ENCODE measurements around the gene STAC.

STAC gene

DNA sequence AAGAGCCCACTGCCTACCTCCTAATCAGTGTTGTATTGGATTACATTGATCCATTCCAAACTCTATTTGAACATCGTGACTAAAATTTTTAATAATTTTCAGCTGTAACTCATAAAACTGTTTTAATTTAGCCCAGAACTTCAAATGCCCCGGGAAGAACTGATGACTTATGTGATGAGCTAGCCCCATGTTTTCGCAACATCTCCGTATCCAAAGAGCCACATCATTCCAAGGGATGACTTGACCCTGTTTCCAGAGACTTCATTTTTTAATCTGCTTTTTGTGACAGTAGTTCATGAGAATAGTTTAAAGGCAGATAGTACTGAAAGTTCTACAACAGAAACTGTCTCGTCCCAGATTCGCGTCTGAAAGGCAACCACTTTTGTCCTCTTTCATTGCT, 97.4 kb downstream of the STAC start:
- H3K27me3 ChIP-seq (ENCODE audit: control insufficient read depth, low read length), result no peaks in the 10 kb centered on the region
- no peak overlapping the region for H3K27ac ChIP-seq (ENCODE audit: low read depth, low read length)
- H3K79me2 ChIP-seq (ENCODE audit: control insufficient read depth, low read length), result no peaks in the 10 kb centered on the region
- TF ChIP-seq, protein P1, sequence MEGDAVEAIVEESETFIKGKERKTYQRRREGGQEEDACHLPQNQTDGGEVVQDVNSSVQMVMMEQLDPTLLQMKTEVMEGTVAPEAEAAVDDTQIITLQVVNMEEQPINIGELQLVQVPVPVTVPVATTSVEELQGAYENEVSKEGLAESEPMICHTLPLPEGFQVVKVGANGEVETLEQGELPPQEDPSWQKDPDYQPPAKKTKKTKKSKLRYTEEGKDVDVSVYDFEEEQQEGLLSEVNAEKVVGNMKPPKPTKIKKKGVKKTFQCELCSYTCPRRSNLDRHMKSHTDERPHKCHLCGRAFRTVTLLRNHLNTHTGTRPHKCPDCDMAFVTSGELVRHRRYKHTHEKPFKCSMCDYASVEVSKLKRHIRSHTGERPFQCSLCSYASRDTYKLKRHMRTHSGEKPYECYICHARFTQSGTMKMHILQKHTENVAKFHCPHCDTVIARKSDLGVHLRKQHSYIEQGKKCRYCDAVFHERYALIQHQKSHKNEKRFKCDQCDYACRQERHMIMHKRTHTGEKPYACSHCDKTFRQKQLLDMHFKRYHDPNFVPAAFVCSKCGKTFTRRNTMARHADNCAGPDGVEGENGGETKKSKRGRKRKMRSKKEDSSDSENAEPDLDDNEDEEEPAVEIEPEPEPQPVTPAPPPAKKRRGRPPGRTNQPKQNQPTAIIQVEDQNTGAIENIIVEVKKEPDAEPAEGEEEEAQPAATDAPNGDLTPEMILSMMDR (IDR thresholded peaks at IDR 0.05; ENCODE audit: low read depth, low read length, poor library complexity, severe bottlenecking), result no peak
- no peak for TF ChIP-seq EZH2phosphoT487 (IDR thresholded peaks at IDR 0.05; ENCODE audit: borderline replicate concordance, low read length)
- H3K36me3 ChIP-seq (ENCODE audit: control insufficient read depth, low read length), result no peaks in the 10 kb centered on the region
- H3K4me2 ChIP-seq (ENCODE audit: low read length), result no peak overlapping the region
- no peak overlapping the region for H3K4me3 ChIP-seq (ENCODE audit: low read length)
- no peaks in the 10 kb centered on the region for H3K9me2 ChIP-seq (replicated peaks; ENCODE audit: control insufficient read depth, low read length)
- H4K20me1 ChIP-seq (ENCODE audit: control insufficient read depth, insufficient read depth, low read depth, low read length), result no peaks in the 10 kb centered on the region
- H3K4me1 ChIP-seq (ENCODE audit: control insufficient read depth, low read length), result no peaks in the 10 kb centered on the region
- no peaks in the 10 kb centered on the region for H3K9me3 ChIP-seq (ENCODE audit: control insufficient read depth, insufficient read depth, low read length)
- H3F3A ChIP-seq (ENCODE audit: control insufficient read depth, insufficient read depth), result no peaks in the 10 kb centered on the region

DNA sequence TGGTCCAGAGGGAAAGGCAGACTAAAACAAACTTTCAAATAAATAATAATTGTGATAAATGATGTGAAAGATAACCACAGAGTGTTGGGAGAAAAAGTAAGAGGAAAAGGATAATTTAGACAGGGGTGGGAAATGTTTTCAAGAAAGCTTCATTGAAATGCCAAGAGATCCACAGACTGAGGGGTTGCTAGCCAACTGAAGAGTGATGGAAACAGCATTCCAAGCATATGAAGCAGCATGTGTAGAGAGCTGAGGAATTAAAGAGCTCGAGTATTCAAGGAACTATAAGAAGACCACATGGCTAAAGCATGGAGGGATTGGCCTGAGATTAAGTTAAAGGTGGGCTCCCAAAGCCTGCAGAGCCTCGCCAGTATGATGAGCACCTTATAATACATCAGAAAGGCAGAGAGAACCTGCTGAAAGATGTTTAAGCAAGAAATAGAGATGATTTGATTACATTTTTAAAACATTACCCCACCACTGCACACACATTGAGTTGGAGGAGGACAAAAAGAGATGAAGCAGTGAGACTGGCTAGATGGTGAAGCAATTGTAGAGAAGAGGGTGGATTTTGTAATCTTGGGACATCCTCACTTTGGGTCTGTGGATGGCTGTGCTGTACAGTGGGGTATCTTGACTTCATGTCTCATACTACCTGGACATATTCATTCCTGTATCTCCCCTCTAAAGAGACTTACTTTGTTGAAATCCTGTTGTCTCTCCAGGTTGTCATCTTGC, 100.8 kb downstream of the STAC start:
- H3K4me3 ChIP-seq (ENCODE audit: low read length), result no peak overlapping the region
- H4K20me1 ChIP-seq (ENCODE audit: control insufficient read depth, insufficient read depth, low read depth, low read length), result no peaks in the 10 kb centered on the region
- H3K79me2 ChIP-seq (ENCODE audit: control insufficient read depth, low read length), result no peaks in the 10 kb centered on the region
- no peaks in the 10 kb centered on the region for H3K9me2 ChIP-seq (replicated peaks; ENCODE audit: control insufficient read depth, low read length)
- H3K27ac ChIP-seq (ENCODE audit: low read depth, low read length), result no peak overlapping the region
- no peak overlapping the region for H3K4me2 ChIP-seq (ENCODE audit: low read length)
- no peaks in the 10 kb centered on the region for H3K9me3 ChIP-seq (ENCODE audit: control insufficient read depth, insufficient read depth, low read length)
- H3K36me3 ChIP-seq (ENCODE audit: control insufficient read depth, low read length), result no peaks in the 10 kb centered on the region
- H3F3A ChIP-seq (ENCODE audit: control insufficient read depth, insufficient read depth), result no peaks in the 10 kb centered on the region
- no peaks in the 10 kb centered on the region for H3K4me1 ChIP-seq (ENCODE audit: control insufficient read depth, low read length)
- TF ChIP-seq, protein P1 (IDR thresholded peaks at IDR 0.05; ENCODE audit: low read depth, low read length, poor library complexity, severe bottlenecking), result no peak
- no peak for TF ChIP-seq EZH2phosphoT487 (IDR thresholded peaks at IDR 0.05; ENCODE audit: borderline replicate concordance, low read length)
- no peaks in the 10 kb centered on the region for H3K27me3 ChIP-seq (ENCODE audit: control insufficient read depth, low read length)

DNA sequence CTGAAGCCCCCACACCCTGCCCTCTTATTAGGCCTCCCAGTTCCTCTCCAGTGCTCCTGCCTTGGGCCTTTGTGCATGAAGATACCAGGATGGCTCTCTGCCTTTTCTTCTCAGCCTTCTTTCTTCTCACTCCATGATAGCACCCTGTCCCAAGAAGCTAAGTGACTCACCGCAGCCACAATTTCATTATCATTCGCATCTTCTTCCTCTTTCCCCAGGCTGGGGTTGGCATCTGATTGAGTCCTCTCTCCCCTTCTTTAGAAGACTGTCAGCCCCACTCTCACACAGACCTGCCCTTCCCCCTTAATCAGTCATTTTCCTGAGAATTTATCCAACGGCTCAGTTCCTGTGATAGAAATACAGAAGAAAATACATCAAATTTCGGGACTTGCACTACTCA, 102.0 kb downstream of the STAC start:
- H3K27ac ChIP-seq (ENCODE audit: low read depth, low read length), result no peak overlapping the region
- no peaks in the 10 kb centered on the region for H3F3A ChIP-seq (ENCODE audit: control insufficient read depth, insufficient read depth)
- H3K9me3 ChIP-seq (ENCODE audit: control insufficient read depth, insufficient read depth, low read length), result no peaks in the 10 kb centered on the region
- H3K4me3 ChIP-seq (ENCODE audit: low read length), result no peak overlapping the region
- no peaks in the 10 kb centered on the region for H3K79me2 ChIP-seq (ENCODE audit: control insufficient read depth, low read length)
- no peaks in the 10 kb centered on the region for H3K4me1 ChIP-seq (ENCODE audit: control insufficient read depth, low read length)
- no peaks in the 10 kb centered on the region for H3K9me2 ChIP-seq (replicated peaks; ENCODE audit: control insufficient read depth, low read length)
- no peaks in the 10 kb centered on the region for H3K27me3 ChIP-seq (ENCODE audit: control insufficient read depth, low read length)
- H3K36me3 ChIP-seq (ENCODE audit: control insufficient read depth, low read length), result no peaks in the 10 kb centered on the region
- H3K4me2 ChIP-seq (ENCODE audit: low read length), result no peak overlapping the region
- no peak for TF ChIP-seq EZH2phosphoT487 (IDR thresholded peaks at IDR 0.05; ENCODE audit: borderline replicate concordance, low read length)
- TF ChIP-seq, protein P1 (IDR thresholded peaks at IDR 0.05; ENCODE audit: low read depth, low read length, poor library complexity, severe bottlenecking), result no peak
- H4K20me1 ChIP-seq (ENCODE audit: control insufficient read depth, insufficient read depth, low read depth, low read length), result no peaks in the 10 kb centered on the region

Data from DOHH2 (cell line).